ENCODE data around the gene SCAMP3. TPM values are rescaled to one million over a fixed set of nuclear protein-coding genes. Genes with fewer than 3 reads are reported as not detected.
"Not testable (repeated sequence)": the region's sequence is repeated elsewhere in the genome, so short reads cannot be mapped to it uniquely, and the experiment has no call there.

Gene SCAMP3
- 23.7 TPM for total RNA-seq

DNA sequence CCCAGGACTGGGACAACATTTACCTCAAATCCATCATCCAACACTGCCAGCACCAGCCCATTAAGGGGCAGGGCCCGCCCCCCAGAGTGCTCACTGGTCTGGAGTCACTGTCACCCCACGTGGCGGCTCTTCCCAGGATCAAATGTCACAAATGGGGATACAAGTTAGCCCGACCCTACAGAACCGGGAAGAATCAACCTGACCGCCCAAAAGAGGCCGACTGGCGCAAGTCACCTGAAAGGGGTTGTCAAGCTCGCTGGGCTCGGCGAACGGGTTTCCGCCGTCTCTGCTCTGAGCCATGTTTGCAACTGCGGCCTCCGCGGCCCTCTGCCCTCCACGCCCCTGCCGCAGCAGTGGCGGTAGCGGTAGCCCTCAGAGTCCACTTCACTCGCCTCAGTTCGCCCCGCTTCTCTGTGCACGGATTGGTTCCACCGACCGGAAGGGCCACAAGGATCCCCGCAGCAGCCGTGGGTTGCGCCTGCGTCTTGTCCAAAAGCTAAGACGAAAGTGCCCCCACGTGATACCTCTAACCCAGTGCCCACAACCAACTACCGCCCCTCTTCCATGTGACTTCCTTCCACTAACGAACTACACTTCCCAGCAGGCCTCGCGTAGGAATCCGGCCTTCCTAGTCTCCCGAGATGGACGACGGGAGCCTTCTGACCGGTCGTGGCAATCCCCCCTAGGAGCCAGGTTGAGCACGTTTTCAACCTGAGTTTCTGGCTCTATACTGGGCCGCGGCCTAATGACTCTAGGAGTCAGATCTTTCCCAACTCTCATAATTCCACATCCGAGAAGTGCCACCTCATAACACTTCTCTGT is at the start of gene SCAMP3:
Gene SCAMP3, minus strand, starts transcription at position 509 of the 822 bp plus-strand sequence. Its CDS starts 209 bp downstream, at position 300.
- peak; percentile 98 for DNase-seq

DNA sequence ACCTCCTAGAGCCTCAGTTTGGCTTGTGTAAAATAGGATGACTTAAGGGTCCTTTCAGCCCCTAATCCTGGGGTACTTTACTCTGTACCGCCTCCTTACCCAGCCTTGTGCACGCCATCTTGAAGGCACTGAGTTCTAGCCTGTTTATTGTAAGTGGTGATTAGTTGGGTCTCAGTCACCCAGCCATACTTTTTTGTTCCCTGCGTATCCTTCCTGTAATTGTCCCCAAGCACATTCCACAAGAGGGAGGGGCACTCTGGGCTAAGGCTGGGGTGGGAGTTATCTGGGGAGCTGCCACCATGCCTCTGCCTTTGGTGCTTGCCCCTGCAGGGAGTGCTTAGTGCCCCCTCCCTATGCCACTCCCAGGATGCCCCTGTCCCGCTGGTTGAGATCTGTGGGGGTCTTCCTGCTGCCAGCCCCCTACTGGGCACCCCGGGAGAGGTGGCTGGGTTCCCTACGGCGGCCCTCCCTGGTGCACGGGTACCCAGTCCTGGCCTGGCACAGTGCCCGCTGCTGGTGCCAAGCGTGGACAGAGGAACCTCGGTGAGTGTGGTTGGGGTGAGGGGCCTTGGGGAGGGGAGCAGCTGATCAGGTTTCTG is 47.4 kb upstream of the SCAMP3 start:
- DNase-seq: no peak

DNA sequence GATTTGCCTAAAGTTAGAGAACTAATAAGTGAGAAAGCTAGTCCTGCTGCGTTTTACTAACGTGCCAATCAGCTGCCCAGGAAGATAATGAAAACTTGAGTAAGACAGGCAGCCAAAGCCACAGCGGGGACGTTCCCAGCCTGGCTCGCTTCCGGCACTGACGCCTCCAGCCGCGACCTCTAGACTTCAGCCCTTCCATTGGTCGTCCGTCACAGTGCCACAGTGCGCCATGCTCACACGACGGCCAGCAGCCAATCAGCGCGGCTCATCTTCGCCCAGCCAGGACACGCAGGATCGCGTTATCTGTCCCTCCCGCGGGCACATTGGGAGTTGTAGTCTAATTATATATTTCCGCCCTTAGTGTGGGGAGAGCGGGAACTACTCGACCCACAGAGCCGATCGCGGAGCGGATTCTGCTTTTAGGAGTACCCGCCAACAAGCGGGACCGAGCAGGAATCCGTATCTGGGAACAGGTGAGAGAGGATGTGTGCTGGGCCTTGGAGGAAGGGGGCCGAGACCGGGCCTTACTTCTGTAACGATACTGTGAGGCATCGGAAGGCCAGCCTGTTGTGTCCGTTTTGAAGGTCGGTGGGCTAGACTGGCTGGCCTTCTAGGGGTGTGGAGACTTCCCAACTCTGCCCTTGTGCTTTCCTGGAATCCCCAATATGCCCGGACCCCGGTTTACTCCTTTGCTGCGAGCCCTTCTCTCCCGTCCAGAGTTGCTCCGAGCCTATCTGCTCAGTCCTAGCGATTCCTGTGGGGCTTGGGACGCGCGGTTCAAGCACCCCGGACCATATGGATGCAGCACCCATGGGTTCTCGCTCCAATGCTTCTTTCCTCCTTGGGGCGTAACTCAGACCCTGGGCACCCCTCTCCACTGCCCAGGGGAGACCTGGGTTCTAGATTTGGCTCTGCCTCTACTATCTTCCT is 46.6 kb upstream of the SCAMP3 start, which contains the start of gene FDPS:
Gene FDPS, plus strand, starts transcription at position 374 of the 930 bp plus-strand sequence. CDS start 924 bp downstream, outside the sequence.
- DNase-seq: peak; percentile 99

DNA sequence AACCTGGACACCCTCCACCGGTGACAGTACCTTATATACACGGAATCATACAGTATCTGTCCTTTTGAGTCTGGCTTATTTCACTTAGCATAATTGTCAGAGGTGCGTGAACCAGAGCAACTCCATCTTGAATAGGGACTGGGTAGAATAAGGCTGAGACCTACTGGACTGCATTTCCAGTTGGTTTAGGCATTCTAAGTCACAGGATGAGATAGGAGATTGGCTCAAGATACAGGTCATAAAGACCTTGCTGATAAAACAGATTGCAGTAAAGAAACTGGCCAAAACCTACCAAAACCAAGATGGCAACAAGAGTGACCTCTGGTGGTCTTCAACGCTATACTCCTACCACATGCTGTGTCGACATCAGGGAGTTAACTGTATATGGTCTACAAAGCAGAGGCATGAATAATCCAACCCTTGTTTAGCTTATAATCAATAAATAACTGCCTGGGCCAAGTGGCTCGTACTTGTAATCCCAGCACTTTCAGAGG is 45.1 kb upstream of the SCAMP3 start:
- DNase-seq: peak; percentile 32

DNA sequence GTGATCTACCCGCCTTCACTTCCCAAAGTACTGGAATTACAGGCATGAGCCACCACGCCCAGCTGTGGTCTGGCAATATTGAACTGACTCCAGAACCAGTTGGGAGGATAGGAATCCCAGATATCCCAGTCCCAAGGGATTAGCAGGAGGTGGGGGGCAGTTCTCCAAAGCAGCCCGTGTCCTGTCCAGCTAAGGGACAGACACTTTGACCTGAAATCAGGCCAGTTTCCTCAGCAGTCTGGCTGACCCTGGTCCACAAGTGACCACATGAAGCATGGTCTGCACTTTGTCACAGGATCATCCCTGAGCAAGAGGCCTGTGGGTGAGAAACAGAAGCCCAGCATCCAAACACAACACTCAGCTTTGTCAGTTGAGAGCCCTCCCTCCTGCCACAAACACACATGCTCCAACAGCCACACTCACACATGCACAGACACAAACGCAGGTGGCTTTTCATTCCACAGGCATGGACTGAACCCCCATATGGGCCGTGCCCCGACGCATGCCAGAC is 43.8 kb upstream of the SCAMP3 start:
- DNase-seq: no peak

DNA sequence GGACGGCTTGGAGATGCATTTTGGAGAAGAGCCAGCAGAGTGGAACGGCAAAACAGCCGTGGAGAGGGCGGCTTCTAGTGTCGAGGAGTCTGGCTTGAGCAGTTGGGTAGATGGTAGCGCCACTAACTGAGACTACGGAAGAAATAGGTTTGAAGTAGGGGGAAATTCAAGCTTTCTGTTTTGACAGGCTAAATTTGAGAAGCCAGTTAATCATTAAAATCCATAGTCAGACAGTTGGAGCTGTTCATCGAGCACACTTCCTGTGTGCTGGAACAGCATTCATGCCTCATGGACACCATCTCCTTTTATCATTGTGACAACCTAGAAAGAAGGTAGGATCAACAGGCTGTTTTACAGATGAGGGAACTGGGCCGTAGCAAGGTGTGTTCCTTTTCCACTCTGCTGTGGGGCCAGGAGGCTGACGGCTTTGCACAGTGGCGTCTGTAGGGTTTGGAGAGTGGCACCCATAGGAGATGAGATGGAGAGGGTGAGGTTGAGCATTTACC is 42.5 kb upstream of the SCAMP3 start:
- no peak for DNase-seq

DNA sequence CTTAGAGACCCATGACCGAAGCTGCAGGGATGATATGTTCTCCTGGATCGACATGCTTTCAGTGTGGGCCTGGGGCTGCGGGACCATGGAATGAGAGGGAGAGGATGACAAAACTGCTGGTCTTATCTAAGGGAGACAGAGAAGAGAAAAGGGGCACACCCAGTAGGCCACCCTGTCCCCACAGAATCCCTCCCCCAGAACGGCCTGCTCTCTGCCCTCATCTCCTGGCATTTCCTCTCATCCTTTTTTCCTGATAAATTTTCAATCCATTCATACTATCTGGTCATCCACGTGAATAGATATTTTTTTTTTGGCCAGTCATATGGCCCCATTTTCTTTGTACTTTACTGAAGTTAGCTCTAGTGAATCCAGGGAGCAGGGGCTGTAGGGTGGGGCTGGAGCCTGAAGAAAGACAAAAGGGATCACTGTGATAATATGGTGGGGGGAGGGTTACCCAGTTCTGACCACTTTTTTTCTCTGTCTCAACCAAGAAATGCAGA is 39.2 kb upstream of the SCAMP3 start, which contains the start of gene PKLR:
Gene PKLR, minus strand, starts transcription at position 97 of the 500 bp plus-strand sequence. Its CDS starts 43 bp downstream, at position 54.
- no peak for DNase-seq

DNA sequence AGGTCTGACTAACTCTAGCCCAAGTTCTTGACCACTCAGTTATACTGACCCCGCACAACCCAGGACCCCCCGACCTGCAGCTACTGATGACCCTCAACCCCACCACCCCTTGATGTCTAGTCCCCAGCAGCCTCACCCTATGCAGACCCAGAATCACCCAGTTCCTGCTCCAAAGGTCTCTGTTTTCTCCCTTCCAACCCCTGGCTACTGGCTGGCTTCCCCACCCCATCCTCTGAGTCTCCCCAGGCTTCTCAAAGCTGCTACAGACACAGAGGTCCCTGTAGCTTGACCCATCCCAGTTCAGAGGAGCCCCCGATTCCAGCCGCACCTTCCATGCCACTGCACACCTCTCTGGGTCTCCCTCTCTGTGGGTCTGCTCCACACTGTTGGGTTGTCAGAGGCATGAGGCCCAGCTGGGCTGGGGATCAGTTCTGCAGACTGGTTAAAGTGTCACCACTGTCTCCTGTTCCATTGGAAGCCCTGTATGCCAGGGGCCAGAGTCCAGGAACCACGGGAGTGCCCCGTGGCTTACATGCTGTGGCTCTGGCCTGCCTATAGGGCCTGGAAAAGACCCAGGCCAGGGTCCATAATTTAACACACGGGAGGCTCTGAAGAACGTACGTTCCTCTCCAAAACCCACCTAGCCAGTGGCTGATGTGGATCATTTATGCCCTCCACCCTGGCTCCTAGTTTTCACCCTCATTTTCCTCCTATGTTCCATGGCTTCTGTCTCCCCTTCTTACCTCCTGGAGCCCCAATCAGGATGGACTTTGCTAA is 38.6 kb upstream of the SCAMP3 start:
- no peak for DNase-seq

DNA sequence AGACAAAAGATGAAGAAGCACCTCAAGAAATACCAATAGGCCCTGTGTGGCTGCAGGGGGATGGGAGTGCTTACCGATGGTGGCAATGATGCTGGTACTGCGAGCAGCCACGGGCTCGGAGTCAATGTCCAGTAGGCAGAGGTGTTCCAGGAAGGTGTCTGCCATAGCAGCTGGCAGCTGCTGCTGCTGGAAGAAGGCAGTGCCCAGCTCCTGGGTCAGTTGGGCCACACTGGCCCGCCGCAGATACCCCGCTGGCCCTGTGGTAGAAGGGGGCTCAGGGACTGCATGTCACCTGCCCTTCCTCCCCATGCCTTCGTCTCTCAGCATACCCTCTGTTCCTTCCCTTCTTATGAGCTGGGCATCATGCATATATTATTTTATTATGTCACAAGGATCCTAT is 37.9 kb upstream of the SCAMP3 start:
- DNase-seq: no peak

DNA sequence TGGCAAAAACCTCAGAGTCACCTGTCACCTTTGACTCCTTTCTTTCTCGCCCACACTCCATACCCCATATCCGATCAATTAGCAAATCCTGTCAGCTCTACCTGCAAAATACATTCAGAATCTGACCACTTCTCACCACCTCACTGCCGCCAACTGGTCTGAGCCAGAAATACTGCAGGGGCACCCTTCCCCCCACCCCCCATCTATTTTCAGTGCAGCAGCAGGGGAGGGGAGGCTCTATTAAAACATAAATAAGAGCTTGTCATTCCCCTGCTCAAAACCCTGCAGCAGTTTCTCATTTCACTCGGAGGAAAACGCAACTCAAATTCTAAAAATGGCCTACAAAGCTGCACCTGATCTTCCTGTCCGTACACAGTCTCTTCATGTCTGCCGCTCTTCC is 35.2 kb upstream of the SCAMP3 start:
- no peak for DNase-seq

DNA sequence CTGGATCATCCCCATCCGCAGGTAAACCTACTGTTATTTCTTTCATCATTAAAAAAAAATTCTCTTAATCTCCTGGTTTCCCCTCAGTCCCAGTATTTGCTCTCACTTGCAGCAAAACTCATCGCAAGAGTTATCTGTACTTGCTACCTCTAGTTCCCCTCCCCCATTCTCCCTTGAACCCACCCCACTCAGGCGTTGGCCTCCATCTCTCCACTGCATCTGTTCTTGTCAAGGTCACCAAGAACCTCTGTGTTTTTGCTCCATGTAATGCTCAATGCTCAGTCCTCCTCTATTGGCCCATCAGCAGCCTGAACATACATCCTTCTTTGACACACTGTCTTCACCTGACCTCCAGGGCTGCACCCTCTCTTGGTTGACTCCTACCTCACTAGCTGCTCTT is 34.5 kb upstream of the SCAMP3 start:
- DNase-seq: no peak

DNA sequence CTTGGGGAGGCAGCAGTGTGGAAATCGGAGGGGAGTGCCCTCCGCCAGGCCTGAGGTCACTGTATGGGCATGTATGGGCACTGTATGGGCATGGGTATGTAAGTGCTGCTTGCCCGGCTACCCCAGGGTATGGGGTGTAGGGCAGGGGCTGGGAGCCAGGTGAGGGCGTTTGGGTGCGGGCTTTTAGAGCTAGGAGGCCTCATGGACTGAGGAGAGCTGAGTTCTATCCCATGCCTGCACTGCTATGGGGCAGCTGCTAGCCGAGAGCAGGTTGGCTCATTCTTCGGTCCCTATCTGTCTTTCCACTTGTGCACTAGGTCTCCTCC is 33.7 kb upstream of the SCAMP3 start:
- DNase-seq: no peak

DNA sequence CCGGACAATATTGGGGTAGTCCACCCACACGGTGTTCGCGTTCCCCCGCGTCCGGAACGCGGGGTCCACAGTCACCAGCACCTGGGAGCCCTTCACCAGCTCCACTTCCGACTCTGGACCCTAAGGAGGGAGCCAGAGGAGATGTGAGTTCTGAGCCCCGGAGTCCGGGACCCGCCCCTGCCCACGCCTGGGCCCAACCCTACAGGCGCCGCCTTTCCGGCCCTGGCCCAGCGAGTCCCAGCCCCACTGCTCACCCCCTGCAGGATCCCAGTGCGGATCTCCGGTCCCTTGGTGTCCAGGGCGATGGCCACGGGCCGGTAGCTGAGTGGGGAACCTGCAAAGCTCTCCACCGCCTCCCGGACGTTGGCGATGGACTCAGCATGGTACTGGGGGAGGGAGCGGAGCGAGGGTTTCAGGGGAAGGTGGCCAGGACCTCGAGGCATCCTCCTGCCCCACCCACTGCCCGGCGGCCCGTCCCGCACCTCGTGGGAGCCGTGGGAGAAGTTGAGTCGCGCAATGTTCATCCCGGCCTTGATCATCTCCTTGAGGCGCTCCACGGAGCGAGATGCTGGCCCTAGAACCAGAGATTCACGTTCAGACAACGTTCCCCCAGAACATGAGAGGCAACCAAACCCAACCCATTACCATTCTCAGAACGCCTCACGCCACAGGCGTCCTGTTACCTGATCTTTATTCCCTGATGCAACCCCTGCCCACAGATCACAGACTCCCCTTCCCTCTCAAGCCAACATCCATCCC is 33.2 kb upstream of the SCAMP3 start:
- DNase-seq: no peak

DNA sequence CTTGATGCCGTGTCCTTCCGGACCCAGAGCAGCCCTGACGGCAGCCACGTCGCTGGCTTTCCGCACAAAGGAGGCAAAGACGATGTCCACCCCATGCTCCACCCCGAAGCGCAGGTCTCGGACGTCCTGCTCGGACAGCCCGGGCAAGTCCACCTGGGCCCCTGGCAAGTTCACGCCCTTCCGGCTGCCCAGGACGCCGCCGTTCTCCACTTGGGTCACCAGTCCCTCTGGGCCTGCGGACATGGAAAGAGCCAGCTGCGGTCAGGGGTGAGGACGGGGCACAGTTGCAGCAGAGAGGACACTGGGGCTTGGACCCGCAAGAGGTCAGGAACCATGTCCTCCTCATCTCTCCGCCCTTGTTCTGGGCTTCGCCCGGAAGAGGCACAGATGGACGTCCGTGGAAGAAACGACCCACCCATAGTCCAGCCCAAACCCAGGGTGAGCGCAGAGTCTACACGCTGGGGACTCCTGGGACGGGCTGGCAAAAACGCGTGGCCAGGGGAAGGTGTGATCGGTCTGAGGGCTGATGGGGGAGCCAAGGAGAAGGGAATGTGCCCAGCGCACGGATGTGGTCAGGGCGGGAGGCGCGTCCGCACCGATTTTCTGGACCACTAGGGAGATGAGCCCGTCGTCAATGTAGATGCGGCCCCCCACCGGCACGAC is 32.5 kb upstream of the SCAMP3 start:
- no peak for DNase-seq

DNA sequence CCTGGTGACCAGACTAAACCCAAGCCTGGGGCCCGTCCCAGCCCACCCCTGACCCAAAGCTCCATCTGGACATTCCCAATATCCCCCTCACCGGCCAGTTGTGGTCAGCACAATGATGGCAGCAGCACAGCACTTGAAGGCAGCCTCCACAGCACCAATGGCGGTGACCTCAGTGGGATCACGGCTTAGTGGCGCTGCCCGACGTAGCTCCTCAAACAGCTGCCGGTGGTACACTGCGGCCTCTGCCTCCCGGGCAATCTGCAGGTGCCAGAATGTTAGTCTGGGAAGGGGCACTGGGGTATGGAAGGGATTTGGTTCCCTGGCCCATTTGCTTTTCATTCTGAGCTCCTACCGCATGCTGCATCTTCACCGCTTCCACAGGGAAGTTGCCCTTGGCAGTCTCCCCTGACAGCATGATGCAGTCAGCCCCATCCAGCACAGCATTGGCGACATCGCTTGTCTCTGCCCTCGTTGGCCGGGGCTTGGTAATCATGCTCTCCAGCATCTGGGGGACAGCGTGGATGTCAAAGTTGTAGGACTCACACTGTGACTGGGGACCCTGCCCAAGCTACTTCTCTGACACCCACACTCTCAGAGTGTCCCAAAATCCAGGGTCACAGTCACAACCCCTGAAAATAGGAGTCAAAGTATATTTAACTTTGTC is 31.1 kb upstream of the SCAMP3 start:
- DNase-seq: no peak

DNA sequence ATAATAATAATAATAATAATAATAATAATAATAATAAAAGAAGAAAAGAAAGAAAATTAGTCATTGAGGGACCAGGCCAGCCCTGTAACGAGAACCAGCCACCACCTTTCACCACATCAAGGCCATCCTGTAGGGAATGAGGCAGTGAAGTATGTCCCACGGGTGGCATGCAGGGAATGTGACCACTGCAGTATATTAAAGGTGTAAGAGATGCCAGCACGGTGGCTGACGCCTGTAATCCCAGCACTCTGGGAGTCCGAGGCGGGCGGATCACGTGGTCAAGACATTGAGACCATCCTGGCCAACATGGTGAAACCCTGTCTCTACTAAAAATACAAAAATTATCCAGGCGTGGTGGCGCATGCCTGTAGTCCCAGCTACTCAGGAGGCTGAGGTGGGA is 28.8 kb upstream of the SCAMP3 start:
- DNase-seq: not testable (repeated sequence)

DNA sequence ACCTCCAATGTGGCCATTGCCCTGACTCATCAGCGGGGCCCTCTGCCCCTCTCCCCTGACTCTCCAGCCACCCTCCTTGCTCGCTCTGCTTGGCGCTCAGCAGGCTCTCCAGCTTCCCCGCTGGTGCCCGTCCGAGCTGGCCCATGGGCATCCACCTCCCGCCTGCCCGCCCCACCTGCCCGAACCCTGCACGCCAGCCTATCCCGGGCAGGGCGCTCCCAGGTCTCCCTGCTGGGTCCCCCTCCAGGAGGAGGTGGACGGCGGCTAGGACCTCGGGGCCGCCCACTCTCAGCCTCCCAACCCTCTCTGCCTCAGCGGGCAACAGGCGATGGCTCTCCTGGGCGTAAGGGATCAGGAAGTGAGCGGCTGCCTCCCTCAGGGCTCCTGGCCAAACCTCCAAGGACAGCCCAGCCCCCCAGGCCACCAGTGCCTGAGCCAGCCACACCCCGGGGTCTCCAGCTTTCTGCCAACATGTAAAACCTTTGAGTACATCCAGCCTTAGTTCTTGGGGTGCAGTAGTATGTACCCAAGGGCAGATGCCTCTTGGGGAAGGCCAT is 25.9 kb upstream of the SCAMP3 start:
- DNase-seq: no peak

DNA sequence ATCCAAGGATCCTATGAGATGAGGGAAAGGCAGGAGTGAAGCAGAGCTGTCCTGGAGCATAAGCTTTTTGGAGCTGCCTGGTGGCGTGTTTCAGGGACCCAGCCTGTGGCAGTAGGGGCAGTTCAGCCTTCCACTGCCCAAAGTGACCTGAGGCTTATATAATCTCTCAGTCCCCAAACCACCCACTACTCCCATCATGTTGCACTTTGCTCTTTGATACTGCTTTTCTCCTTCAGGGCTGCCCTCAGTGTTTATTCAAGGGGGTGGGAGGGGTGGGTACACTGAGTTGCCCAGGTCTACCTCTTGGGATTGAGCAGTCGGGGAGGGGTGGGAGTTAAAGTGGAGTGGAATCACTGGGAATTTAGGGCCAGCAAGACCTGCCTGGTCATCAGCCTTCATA is 24.4 kb upstream of the SCAMP3 start:
- DNase-seq: no peak

DNA sequence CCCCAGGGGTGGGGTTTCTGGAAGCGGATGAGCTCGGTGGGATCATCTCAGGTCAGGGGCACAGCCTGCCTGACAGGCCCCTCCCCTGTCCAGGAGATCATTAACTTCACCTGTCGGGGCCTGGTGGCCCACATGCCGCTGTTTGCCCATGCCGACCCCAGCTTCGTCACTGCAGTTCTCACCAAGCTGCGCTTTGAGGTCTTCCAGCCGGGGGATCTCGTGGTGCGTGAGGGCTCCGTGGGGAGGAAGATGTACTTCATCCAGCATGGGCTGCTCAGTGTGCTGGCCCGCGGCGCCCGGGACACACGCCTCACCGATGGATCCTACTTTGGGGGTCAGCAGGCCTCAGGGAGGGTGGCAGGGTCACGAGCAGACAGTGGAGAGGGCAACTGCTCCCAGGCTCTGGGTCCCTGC is 23.5 kb upstream of the SCAMP3 start:
- no peak for DNase-seq

All from skin of body (tissue), 2 donors.